Measurements from ENCODE around the gene EPS8.
"Not testable (repeated sequence)": the region's sequence is repeated elsewhere in the genome, so short reads cannot be mapped to it uniquely, and the experiment has no call there.

EPS8 gene

DNA sequence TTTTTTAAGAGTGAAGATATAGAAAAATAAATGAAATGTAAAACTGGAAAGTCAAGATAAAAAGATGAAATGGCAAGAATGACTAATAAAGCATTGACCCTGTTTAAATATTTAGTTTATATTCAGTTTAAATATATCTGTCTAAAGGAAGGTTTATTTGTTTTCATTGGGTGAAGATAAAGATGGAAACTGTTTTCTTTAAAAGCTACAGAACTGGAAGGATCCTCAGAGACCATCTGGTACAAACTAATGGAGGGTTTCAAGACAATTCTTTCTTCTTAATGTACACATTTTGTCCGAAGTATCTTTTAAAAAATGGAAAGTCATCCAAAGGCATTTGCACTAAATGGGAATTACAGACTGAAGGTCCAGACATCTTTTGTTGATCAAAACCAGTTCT is 142.6 kb downstream of the EPS8 start:
- no peak for DNase-seq (ENCODE audit: low read depth in 2 of 2)

DNA sequence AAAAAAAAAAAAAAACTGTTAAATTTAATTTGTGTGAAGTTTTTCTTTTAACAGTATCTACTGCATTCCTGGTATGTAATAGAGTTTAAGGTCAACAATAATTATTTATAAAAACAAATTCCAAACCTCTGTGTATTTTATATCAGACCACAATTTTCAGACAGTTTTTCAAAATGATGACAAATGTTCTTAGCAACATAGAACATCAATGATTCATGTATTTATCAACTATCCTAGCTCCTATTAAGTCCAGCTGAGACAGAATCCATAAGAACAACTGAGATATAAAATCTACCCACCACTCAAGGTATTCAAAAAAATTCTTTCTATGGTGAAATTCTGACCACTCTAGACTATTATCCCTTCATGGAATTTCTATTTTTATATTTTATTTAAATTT is 144.5 kb downstream of the EPS8 start:
- no peak for DNase-seq (ENCODE audit: low read depth in 2 of 2)

DNA sequence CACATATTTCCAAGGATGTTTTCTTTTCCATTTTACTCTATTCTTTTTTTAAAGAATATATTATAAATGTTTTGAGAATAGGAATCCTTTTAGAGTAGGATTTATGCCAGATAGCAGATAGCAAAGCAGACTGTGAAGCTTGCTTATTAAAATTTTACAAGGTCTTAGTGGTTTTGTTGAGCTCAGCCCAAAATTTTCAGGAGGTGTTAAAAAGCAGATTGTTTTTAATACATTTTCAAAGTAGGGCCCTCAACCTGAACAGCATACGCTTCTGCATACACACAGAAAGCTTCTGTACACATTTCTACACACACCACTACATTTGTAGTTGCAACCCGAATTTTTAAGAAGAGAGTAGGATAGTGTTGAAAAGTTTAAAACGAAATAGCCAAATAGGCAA is 151.0 kb downstream of the EPS8 start:
- DNase-seq (ENCODE audit: low read depth in 2 of 2), result no peak

DNA sequence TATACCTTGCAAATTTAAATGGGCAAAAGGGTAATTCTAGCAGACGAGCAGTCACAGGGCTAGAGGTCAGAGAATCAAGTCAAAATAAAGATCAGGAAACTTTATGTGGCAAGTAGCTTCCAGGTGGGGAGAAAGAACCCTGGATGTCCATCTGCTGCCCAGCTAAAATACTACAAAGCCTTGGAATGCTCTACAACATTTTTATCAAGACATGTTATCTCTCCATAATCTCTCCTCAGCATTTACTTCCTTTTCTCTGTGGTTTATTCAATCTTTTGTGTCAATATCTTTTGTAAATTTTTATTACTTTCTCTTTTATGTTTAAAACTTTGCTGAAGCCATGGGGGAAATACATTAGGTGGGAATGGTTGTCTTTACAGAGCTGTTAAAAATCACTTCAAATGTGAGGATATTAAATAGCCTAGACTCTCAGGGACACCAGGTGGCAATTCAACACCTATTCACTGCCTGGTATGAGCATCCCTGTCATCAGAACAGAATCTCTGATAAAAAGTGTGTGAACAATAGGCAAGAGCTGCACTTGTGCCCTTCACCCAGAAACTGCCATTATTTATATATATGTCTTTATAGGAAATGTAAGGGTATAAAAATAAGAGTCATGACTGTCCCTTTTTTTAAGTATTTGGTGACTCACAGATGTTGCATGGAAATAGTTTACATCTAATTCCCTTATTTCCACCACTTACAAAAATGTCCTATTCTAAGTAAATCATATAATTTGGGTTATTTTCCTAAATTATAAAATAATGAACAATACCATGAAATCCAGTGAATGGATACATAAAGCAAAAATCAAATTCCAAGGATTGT is 152.9 kb downstream of the EPS8 start:
- DNase-seq (ENCODE audit: low read depth in 2 of 2), result no peak

DNA sequence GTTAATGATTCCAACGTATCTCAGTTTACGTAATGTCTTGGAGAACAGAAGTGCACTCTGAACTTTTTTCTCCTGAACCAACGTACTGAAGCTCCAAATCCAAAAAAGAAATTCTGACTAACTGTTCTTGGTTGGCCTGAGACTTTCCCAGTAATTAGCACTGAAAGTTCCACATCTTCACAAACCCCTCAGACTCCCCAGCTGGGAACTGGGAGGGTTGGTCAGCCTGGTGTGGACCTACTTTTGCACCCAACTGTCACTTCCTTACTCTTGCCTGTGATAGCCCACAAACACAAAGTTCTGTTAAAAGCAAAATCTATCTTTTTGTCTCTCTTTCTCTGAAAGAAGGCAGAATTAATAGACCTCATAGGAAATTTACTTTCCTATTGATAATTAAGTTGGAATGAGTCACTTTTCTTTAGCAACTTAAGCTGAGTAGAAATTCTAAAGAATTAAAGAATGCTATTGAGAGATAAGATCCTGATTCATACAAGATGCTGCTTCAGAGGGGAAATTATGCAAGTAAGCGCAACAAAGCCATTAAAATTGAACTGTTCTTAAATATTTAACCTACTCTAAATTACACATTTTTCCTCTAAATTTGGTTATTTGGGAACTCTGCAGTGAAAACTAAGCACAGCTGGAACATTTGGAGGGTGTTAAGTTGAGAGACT is 155.0 kb downstream of the EPS8 start:
- no peak for DNase-seq (ENCODE audit: low read depth in 2 of 2)

DNA sequence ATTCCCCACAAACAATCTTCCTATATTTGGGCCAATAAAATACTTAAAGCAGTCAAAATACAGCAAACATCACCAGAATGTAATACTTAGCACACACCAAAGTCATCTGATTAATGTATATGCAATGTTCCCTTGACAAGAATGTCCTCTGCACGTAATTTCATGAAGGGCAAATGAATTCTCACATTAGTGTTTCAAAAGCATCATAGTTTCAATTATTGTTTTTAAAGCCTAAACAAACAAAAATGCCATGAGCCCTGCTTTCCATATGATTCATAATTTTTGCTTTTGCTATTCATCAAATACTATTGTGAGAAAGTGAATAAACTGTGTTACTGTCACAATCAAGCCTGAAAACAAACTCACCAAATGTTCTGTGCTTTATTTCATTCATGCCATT is 156.0 kb downstream of the EPS8 start:
- DNase-seq (ENCODE audit: low read depth in 2 of 2), result no peak

DNA sequence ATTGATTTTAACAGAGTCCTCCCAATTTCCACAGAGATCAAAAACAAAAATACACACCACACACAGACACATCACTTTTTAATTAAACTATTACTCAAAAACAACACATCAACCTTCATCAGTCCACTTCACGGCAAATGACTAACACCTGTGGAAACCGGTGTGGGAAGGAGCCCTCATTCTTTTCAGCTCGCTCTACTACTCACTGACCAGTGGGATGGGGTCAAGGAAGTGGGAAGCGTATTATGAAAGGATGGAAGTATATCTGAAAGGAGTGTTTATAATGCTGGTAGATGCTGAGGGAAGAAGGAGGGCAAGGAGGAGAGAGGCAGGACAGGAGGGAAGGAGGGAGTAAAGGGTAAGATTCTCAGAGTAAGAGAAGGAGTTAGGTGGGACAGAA is 156.5 kb downstream of the EPS8 start:
- no peak for DNase-seq (ENCODE audit: low read depth in 2 of 2)

DNA sequence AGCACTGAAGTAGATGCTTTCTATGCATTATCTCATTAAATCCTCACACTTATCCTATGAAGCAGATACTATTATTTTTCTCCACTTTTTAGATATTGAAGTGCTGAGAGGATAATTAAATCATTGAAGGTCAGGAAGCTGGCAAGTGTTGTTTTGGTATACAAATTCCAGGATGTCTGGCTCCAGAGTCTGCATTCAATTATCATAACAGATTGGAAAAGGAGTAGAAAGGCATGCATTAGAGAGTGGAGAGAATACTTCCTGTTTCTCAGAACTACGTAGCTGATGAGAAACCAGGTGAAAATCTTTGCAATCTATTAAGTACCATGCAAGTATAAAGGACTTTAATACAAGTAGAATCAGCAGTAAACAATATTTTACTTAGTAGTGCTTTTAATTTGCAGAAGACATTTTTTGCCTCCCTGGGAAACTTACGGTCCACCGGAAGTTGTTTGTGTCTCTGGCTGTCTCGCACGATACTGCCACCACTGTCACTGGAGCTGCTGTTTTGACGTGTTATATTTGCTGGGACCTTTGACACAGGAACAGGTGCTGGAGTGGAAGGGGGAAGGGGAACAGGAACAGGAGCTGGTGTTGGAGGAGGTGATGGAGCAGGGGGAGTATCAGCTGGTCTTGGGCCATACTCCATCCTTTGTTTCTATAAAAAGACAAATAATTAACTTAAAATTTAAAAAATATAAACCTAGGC is 158.0 kb downstream of the EPS8 start:
- DNase-seq (ENCODE audit: low read depth in 2 of 2), result no peak

DNA sequence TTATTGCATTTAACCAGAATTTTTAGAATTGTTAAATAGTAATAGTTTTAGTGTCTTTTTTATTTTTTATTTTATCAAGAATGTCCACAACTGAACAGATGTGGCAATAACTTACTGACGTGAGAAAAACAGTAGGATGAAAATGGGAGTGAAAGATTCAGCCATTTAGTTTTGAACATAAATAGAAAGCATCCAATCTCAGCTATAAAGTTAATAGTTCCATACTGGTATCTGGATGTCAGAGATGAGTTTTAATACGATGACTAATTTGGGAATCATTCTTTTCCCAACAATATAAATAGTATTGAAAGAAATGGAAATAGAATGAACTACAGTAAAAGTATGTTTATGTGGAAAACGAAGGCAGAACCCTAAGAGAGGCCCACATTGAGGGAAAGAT is 159.4 kb downstream of the EPS8 start:
- no peak for DNase-seq (ENCODE audit: low read depth in 2 of 2)

DNA sequence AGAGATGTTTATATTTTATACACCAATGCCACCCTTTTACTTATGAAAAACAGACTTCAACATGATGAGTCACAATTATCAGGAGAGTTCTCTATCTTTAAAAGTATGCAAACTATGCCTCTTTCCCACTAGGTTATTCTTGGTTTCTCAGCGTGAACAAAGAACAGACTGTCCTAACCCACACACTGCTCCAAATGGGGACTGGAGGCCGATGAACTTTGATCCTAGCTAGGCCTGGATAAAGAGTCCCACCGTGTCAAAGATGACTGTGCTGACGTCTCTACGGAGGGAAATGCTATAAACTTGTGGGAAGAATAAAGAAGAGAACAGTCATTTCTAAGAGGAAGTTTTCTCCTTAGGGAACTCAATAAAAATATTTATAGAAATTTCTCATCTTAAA is 160.1 kb downstream of the EPS8 start:
- DNase-seq (ENCODE audit: low read depth in 2 of 2), result no peak

DNA sequence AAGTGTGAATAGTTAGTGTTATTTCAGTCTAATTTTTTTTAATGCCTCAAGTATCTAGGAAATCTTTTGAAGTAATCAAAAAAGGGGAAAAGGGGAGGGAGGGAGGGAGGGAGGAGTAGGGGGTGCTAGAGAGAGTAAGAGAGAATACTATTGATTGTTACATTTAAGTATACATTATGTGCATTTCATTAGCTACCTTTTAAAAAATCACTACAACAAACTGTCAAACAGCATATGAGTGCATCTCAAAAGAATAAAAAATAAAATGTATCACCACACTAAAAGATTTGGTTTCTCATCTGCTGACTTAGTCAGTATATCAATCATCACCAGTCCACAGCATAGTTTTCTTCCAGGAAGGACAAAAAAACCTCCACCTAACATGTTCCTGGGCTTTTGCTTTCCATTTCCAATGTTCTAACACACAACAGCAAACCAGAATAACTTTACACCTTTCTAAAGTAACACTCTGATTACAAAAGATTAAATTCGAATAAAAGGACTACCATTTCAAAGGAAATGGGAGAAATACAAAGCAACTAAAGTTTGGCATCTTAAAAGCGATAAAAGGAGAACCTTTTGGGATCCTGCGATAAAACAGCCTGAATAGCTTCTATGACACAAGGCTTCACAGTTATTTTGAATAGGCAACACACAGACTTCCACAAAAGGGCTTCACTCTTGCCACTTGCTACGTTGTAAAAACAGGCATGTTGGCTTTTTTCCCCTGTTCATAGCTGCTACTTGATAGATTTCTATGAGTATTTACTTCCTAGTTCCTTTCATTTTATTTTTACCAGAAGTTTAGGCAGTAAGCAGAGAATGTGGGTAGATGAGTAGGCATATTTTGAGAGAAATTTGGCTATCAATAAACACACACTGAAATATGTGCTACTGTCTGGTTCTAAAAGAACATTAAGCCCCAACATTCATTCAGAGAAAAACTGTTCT is 160.9 kb downstream of the EPS8 start:
- DNase-seq (ENCODE audit: low read depth in 2 of 2), result no peak

DNA sequence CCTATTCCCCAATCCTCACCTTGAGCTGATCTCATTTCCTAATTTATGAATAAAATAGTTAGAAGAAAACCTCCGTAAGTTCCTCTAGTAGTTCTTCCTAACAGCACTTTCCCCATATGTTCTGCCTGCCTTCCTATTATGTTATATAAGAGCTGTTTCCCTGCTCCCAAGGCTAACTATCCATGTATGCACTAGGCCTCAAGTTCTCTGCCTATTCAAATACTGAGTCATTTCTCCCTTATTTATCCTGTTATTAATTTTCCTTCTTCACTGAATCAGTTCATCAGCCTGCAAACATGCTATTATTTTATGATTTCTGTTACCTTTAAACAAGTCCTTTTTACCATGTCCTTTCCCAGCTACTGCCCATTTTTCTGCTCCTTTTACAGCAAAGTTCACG is 164.1 kb downstream of the EPS8 start:
- no peak for DNase-seq (ENCODE audit: low read depth in 2 of 2)

DNA sequence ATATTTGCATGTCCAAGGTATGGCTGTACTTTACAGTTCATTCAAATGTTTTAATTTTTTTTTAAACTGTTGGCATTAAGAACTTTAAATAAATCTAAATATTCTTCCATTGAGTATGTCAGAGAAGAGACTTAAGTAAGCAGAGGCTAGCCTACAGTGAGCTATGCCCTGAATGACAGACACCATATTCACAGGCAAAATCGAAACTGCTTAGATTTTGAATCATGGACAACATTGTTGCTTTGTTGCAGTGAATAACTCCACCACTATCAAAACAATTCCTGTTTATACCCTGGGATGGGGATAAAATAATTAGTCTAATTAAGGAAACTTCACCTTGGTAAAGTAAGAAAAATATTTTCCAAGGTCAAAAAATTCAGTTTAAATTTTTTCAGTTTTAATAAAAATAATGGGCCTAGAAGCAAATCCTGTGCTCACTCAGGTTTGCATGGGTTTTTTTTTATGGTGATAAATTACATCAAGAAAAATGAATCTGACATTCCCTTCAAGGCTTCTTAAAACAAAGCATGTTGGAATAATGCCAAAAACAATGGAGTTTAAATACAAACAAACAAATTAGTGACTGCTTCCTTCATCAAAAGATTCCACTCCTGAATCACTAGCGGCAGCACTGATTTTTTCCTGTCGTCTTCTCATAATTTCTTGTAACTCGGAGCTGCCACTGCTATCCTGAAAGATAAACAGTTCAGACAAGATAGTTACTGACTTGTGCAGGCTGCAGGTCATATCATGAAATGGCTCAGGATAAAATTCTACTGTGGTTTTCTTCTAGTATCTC is 168.2 kb downstream of the EPS8 start:
- DNase-seq (ENCODE audit: low read depth in 2 of 2), result no peak

DNA sequence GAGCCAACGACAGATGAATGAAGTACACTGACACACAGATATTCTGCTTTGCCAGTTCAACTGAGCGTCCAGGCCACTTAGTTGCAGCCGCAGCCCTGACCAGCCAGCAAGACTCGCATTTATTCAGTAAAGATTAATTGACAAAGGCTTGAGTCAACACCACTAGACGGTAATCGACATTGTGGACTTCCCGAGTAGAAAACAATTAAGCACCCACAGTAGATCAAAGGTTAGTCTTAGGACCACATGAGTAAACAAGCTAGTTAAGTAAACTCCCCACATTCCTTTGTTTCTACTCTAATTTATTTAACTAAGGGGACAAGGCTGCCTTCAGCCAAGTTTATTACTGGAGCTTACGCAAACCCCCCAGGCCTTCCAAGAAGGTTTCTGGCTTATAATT is 172.7 kb downstream of the EPS8 start:
- DNase-seq (ENCODE audit: low read depth in 2 of 2), result not testable (repeated sequence)

DNA sequence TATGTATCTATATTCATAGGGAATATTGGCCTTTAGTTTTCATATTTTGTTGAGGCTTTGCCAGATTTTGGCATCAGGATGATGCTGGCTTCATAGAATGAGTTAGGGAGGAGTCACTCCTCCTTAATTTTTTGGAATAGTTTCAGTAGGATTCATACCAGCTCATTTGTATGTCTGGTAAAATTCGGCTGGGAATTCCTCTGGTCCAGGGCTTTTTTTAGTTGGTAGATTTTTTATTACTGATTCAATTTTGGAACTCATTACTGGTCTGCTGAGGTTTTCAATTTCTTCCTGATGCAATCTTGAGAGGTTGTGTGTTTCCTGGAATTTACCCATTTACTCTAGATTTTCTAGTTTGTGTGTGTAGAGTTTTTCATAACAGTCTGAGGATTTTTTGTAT is 175.2 kb downstream of the EPS8 start:
- DNase-seq (ENCODE audit: low read depth in 2 of 2), result no peak

DNA sequence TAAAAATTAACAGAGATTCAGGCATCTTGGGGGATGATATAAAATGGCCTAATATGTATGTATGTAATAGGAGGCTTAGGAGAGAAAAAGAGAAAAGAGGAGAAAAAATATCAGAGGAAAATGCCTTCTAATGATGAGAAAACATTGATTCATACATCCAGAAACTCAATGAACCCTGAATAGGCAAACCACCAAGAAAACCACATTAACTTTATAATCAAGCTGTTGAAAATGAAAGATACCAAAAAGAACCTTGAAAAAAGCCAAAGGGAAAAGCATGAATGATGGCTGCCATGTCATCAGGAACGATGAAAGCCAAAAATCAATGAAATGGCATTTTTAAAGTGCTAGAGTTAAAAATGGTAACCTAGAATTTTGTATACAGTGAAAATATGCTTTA is 180.2 kb downstream of the EPS8 start:
- no peak for DNase-seq (ENCODE audit: low read depth in 2 of 2)

DNA sequence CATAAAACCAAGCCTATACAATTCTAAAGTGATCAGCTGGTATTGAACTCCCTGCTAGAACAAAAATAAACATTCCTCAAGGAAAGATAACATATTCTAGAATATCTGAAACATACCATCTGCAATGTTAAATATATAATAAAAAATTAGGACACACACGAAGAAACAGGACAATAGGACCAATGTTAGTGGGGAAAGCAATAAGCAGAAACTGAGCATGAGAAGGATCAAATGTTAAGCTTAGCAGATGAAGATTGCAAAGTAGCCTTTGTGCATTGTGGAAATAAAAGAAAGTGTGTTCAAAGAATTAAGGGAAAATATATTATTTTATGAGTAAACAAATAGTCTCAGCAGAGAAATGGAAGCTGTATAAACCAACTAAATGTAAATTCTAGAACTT is 180.8 kb downstream of the EPS8 start:
- no peak for DNase-seq (ENCODE audit: low read depth in 2 of 2)

DNA sequence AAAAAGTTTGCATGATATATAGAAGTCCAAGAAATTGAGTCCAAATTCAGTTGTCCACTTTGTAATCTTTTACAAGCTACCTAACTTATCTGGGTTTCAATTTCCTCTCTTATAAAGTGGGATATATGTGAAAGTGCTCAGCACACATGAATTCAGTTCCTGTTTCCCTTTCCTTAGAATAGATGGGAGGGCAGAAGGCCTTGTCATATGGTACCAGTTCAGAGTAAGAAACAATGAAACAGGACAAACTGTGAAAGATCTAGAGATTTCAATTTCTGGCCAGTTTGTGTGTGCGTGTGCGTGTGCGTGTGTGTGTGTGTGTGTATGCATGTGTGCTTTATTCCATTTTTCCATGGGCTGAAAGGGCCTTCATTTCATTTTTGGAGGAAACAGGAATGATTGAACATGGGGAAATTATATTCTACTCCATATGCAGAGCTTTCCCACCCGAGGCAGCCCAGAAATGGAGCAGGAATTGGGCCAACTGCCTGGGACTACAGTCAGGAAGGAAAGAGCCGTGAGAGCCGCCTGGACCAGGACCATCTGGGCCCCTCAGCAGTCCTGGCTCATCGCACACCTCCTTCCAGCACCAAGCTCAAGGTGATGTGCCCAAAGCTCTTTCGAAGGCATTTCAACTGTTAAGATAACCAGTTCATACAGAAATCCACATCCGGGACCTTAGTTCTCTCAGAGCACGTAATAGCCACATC is 183.2 kb downstream of the EPS8 start:
- no peak for DNase-seq (ENCODE audit: low read depth in 2 of 2)

DNA sequence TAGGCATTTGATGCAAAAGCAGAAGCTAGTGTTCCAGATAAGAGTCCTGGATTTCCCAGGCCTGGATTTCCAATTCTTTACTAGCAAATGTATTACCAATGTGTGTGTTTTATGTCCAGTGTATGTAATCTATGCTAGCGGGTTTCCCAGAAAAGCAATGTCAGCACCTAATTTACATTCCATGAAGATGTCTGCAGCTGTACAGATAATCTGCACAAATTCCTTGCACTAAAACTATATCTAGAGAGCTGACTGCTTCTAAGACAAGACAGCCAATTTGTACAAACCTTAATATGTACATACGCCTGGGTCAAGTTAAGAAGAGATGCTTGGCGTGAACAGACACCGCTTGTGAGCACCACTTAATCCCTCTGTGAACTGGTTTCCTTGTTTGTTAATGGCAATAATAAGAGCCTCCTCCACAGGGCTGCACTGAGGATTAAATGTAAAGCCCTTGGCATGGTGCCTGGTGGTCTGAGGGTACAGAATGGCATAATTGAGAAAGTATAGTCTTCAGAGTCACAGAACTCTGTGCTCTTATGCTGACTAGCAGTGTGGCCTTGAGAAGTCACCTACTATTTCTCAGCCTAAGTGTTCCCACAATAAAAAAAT is 185.6 kb downstream of the EPS8 start:
- no peak for DNase-seq (ENCODE audit: low read depth in 2 of 2)
